NCI-H1694 (cell line): Measurements from ENCODE around the gene DLD.

Experiments used
- DNase-seq: peaks from one replicate; lab custom pipeline; 2025; lab: John Stamatoyannopoulos, UW

The DLD gene

GRCh38 chr7:107969856-107970255 lies 78.9 kb downstream of the DLD start:
- no peak for DNase-seq
